HEK293 (cell line): ENCODE data around the gene STX11.

ENCODE experiments used
- CTCF ChIA-PET: fragments of 350-600 bp; formaldehyde crosslinking; extraction: SDS; loops from one replicate; lab custom pipeline; 2021; ENCODE audit warnings: antibody characterized with exemption; lab: Yijun Ruan, JAX
- POLR2A ChIA-PET: fragments of 300-600 bp; formaldehyde crosslinking; extraction: SDS; loops from one replicate; lab custom pipeline; 2020; ENCODE audit warnings: antibody characterized with exemption, inconsistent platforms; lab: Yijun Ruan, JAX
- H3K27ac ChIP-seq: fragments of 200-500 bp; sonication (Bioruptor generic); 2 replicates; pipeline ENCODE4 v1.5.1; 2014; ENCODE audit warnings: low read depth, low read length, control low read depth, inconsistent platforms; ENCODE audit errors: extremely low read depth
- H3K36me3 ChIP-seq, 2 experiments: fragments of 200-500 bp in 1 of 2; sonication (Bioruptor generic) in 1 of 2; 1 replicate in 1 of 2; 2 replicates in 1 of 2; pipeline ENCODE4 v1.5.1; 2014 to 2017; ENCODE audit warnings: inconsistent platforms in 2 of 2, low read length in 2 of 2; ENCODE audit not compliant: control insufficient read depth in 2 of 2, insufficient read depth in 1 of 2
- H3K4me1 ChIP-seq: fragments of 200-500 bp; sonication (Bioruptor generic); 2 replicates; pipeline ENCODE4 v1.5.1; 2014; ENCODE audit warnings: mild to moderate bottlenecking, low read length, inconsistent platforms; ENCODE audit not compliant: control insufficient read depth, insufficient read depth
- H3K4me3 ChIP-seq: 2 replicates; pipeline ENCODE4 v1.5.1; 2011; ENCODE audit warnings: low read depth, mild to moderate bottlenecking, control low read depth, low read length, moderate library complexity
- H3K9me3 ChIP-seq: fragments of 200-500 bp; sonication (Bioruptor generic); 2 replicates; pipeline ENCODE4 v1.5.1; 2014; ENCODE audit warnings: low read depth, low read length, inconsistent platforms; ENCODE audit not compliant: control insufficient read depth, insufficient read depth
- GLIS1 ChIP-seq: fragments of 450-650 bp; formaldehyde crosslinking; IDR thresholded peaks from 2 replicates; pipeline ENCODE4 v1.5.1; 2016; ENCODE audit warnings: missing biosample characterization, missing genetic modification characterization
- GLIS2 ChIP-seq: fragments of 450-650 bp; formaldehyde crosslinking; IDR thresholded peaks from 2 replicates; pipeline ENCODE4 v1.5.1; 2016; ENCODE audit warnings: missing biosample characterization, missing genetic modification characterization
- KLF10 ChIP-seq: fragments of 450-650 bp; IDR thresholded peaks from 2 replicates; pipeline ENCODE4 v1.5.1; 2018; ENCODE audit warnings: missing biosample characterization, mild to moderate bottlenecking, missing genetic modification characterization
- SETDB1 ChIP-seq: IDR thresholded peaks from one replicate; pipeline ENCODE4 v1.6.1; 2017; ENCODE audit warnings: mild to moderate bottlenecking, low read length, moderate library complexity, mixed read lengths; ENCODE audit not compliant: insufficient read length
- ZBTB1 ChIP-seq: fragments of 450-650 bp; formaldehyde crosslinking; IDR thresholded peaks from 2 replicates; pipeline ENCODE4 v1.5.1; 2016; ENCODE audit warnings: missing biosample characterization, missing genetic modification characterization
- ZBTB20 ChIP-seq: fragments of 450-650 bp; formaldehyde crosslinking; IDR thresholded peaks from 2 replicates; pipeline ENCODE4 v1.5.1; 2016; ENCODE audit warnings: missing biosample characterization, missing genetic modification characterization
- ZBTB48 ChIP-seq: fragments of 450-650 bp; formaldehyde crosslinking; IDR thresholded peaks from 2 replicates; pipeline ENCODE4 v1.5.1; 2016; ENCODE audit warnings: missing biosample characterization, missing genetic modification characterization
- ZBTB6 ChIP-seq: fragments of 450-650 bp; formaldehyde crosslinking; IDR thresholded peaks from 2 replicates; pipeline ENCODE4 v1.5.1; 2017; ENCODE audit warnings: missing biosample characterization, missing genetic modification characterization
- ZNF112 ChIP-seq: fragments of 450-650 bp; formaldehyde crosslinking; IDR thresholded peaks from 2 replicates; pipeline ENCODE4 v1.5.0; 2017; ENCODE audit warnings: missing biosample characterization, missing genetic modification characterization
- ZNF169 ChIP-seq: fragments of 450-650 bp; formaldehyde crosslinking; IDR thresholded peaks from 2 replicates; pipeline ENCODE4 v1.5.1; 2016; ENCODE audit warnings: missing biosample characterization, missing genetic modification characterization
- ZNF221 ChIP-seq: fragments of 450-650 bp; formaldehyde crosslinking; IDR thresholded peaks from 2 replicates; pipeline ENCODE4 v1.5.1; 2017; ENCODE audit warnings: missing biosample characterization, missing genetic modification characterization, borderline replicate concordance
- ZNF248 ChIP-seq: fragments of 450-650 bp; formaldehyde crosslinking; IDR thresholded peaks from 2 replicates; pipeline ENCODE4 v1.5.1; 2017; ENCODE audit warnings: missing biosample characterization, missing genetic modification characterization
- ZNF473 ChIP-seq: fragments of 450-650 bp; formaldehyde crosslinking; IDR thresholded peaks from 2 replicates; pipeline ENCODE4 v1.5.1; 2017; ENCODE audit warnings: missing biosample characterization, missing genetic modification characterization
- ZNF488 ChIP-seq: fragments of 450-650 bp; formaldehyde crosslinking; IDR thresholded peaks from 2 replicates; pipeline ENCODE4 v1.5.1; 2016; ENCODE audit warnings: missing biosample characterization, missing genetic modification characterization
- ZNF544 ChIP-seq: fragments of 450-650 bp; formaldehyde crosslinking; IDR thresholded peaks from 2 replicates; pipeline ENCODE4 v1.5.0; 2017; ENCODE audit warnings: missing biosample characterization, missing genetic modification characterization
- ZNF549 ChIP-seq: fragments of 450-650 bp; IDR thresholded peaks from 2 replicates; pipeline ENCODE4 v1.5.1; 2018; ENCODE audit warnings: missing biosample characterization, missing genetic modification characterization, mild to moderate bottlenecking, inconsistent platforms, moderate library complexity
- ZNF621 ChIP-seq: fragments of 450-650 bp; formaldehyde crosslinking; IDR thresholded peaks from 2 replicates; pipeline ENCODE4 v1.5.1; 2017; ENCODE audit warnings: missing biosample characterization, missing genetic modification characterization
- ZNF677 ChIP-seq: fragments of 450-650 bp; IDR thresholded peaks from 2 replicates; pipeline ENCODE4 v1.5.0; 2018; ENCODE audit warnings: missing biosample characterization, mild to moderate bottlenecking, missing genetic modification characterization, moderate library complexity
- TF ChIP-seq, protein P1 (sequence below): fragments of 450-650 bp; formaldehyde crosslinking; IDR thresholded peaks from 2 replicates; pipeline ENCODE4 v1.5.1; 2017; ENCODE audit warnings: missing biosample characterization, mild to moderate bottlenecking, missing genetic modification characterization, moderate library complexity
- TF ChIP-seq, protein P2 (sequence below): sonication (generic); formaldehyde crosslinking; IDR thresholded peaks from 2 replicates; pipeline ENCODE4 v1.8.1; 2022; ENCODE audit warnings: mild to moderate bottlenecking, moderate library complexity, missing genetic modification reagents
- TF ChIP-seq, protein P3 (sequence below): fragments of 450-650 bp; IDR thresholded peaks from 2 replicates; pipeline ENCODE4 v1.5.1; 2018; ENCODE audit warnings: missing biosample characterization, missing genetic modification characterization

STX11 gene

GRCh38 chr6:144158133-144158532, 7.8 kb downstream of the STX11 start:
- POLR2A ChIA-PET = no interaction called here
- Histone ChIP-seq H3K27ac (no peak overlapping the region), H3K4me3 (no peak overlapping the region), H3K36me3 (no peaks in the 10 kb centered on the region), H3K9me3 (no peaks in the 10 kb centered on the region), H3K4me1 (no peaks in the 10 kb centered on the region)
- TF ChIP-seq, protein P1, sequence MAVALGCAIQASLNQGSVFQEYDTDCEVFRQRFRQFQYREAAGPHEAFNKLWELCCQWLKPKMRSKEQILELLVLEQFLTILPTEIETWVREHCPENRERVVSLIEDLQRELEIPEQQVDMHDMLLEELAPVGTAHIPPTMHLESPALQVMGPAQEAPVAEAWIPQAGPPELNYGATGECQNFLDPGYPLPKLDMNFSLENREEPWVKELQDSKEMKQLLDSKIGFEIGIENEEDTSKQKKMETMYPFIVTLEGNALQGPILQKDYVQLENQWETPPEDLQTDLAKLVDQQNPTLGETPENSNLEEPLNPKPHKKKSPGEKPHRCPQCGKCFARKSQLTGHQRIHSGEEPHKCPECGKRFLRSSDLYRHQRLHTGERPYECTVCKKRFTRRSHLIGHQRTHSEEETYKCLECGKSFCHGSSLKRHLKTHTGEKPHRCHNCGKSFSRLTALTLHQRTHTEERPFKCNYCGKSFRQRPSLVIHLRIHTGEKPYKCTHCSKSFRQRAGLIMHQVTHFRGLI (tag by site-specific recombination) = peak; percentile 59; the same call in 1 of the 2 replicates
- TF ChIP-seq ZNF248 (tag by site-specific recombination) = no peak
- CTCF ChIA-PET = interaction anchor here (0.7 to 1.0 kb wide), 3 partner anchors 48 to 309 kb away, joined by 3 read pairs; no protein-coding TSS in a partner anchor

DNA sequence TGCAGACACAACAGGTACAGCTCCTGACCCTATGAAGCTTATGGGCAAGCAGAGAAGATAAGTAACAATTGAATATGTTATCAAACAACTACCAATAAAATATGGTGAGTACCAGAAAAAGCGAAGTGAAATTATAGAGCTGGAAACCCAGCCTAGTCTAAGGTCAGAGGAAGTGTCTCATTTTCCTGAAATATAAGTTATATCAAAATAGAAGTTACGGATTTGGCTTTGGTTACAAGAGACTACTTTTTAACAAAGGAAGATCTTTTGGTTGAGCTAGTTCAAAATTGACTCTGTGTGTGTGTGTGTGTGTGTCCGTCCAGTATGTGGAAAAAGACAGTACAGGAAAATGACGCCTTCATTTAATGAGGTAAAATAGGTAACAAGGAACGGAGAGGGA, 8.9 kb downstream of the STX11 start:
- POLR2A ChIA-PET = interaction anchor here (0.6 kb wide), 1 partner anchor 309 kb away, joined by 3 read pairs; no protein-coding TSS in a partner anchor
- Histone ChIP-seq H3K4me3 (no peak overlapping the region), H3K4me1 (no peaks in the 10 kb centered on the region), H3K27ac (no peak overlapping the region), H3K36me3 (no peaks in the 10 kb centered on the region), H3K9me3 (no peaks in the 10 kb centered on the region)
- TF ChIP-seq, protein P2, sequence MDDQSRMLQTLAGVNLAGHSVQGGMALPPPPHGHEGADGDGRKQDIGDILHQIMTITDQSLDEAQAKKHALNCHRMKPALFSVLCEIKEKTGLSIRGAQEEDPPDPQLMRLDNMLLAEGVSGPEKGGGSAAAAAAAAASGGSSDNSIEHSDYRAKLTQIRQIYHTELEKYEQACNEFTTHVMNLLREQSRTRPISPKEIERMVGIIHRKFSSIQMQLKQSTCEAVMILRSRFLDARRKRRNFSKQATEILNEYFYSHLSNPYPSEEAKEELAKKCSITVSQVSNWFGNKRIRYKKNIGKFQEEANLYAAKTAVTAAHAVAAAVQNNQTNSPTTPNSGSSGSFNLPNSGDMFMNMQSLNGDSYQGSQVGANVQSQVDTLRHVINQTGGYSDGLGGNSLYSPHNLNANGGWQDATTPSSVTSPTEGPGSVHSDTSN = no peak
- TF ChIP-seq ZNF488 (tag by site-specific recombination) (no peak), ZNF621 (tag by site-specific recombination) (no peak), GLIS1 (tag by site-specific recombination) (no peak), ZNF544 (tag by site-specific recombination) (no peak), ZBTB1 (tag by site-specific recombination) (no peak), ZNF169 (tag by site-specific recombination) (no peak), SETDB1 (no peak), ZNF473 (tag by site-specific recombination) (no peak), ZBTB48 (tag by site-specific recombination) (no peak), ZBTB20 (tag by site-specific recombination) (no peak), GLIS2 (tag by site-specific recombination) (no peak), ZNF112 (no peak), ZNF677 (no peak), ZNF221 (no peak), ZNF549 (no peak), KLF10 (no peak), ZBTB6 (no peak)
- TF ChIP-seq, protein P3, sequence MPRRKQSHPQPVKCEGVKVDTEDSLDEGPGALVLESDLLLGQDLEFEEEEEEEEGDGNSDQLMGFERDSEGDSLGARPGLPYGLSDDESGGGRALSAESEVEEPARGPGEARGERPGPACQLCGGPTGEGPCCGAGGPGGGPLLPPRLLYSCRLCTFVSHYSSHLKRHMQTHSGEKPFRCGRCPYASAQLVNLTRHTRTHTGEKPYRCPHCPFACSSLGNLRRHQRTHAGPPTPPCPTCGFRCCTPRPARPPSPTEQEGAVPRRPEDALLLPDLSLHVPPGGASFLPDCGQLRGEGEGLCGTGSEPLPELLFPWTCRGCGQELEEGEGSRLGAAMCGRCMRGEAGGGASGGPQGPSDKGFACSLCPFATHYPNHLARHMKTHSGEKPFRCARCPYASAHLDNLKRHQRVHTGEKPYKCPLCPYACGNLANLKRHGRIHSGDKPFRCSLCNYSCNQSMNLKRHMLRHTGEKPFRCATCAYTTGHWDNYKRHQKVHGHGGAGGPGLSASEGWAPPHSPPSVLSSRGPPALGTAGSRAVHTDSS (tag by site-specific recombination) = no peak
- CTCF ChIA-PET = interaction anchor here (1.0 kb wide), 1 partner anchor 59 kb away, joined by 3 read pairs; no protein-coding TSS in a partner anchor
